ENCODE results near the gene IRF9.

- no peak for TF ChIP-seq USF1 (IDR thresholded peaks at IDR 0.05)
- TF ChIP-seq RAD21 (IDR thresholded peaks at IDR 0.05; ENCODE audit: low read depth), result no peak
- no peak for TF ChIP-seq MAX (IDR thresholded peaks at IDR 0.05)
Measured at GRCh38 chr14:24155100-24155499, 6.0 kb upstream of the IRF9 start.
